Naive B cell (primary cell): Measurements from ENCODE around the gene FH. TPM values are rescaled to one million over a fixed set of nuclear protein-coding genes. Genes with fewer than 3 reads are reported as not detected.
A peak's percentile ranks its signal among the peaks of the same experiment; 100 is the strongest.

Source experiments
- ATAC-seq, 2 donors: fragments of 150-1000 bp; cut with Tn5 transposase; 2 replicates each; pipeline ENCODE4 v1.10.0; 2021; ENCODE audit warnings: low read depth in 2 of 2, mild to moderate bottlenecking in 2 of 2, moderate library complexity in 2 of 2
- DNase-seq: peaks from one replicate; pipeline ENCODE4 v3.0.0; 2022
- H3K27ac Mint-ChIP-seq, 6 donors: one replicate each; pipeline ENCODE4 v1.8.0; 2020 to 2022; ENCODE audit warnings: mild to moderate bottlenecking in 6 of 6, mixed read lengths in 6 of 6, moderate library complexity in 5 of 6, inconsistent platforms in 2 of 6
- H3K27me3 Mint-ChIP-seq, 3 donors: one replicate each; pipeline ENCODE4 v1.8.0; 2021 to 2022; ENCODE audit warnings: mixed read lengths in 3 of 3, mild to moderate bottlenecking in 1 of 3
- H3K36me3 Mint-ChIP-seq, 2 donors: one replicate each; pipeline ENCODE4 v1.8.0; 2020 to 2022; ENCODE audit warnings: mixed read lengths in 2 of 2, inconsistent platforms in 1 of 2, mild to moderate bottlenecking in 1 of 2
- H3K4me1 Mint-ChIP-seq, 3 donors: one replicate each; pipeline ENCODE4 v1.8.0; 2020 to 2022; ENCODE audit warnings: mixed read lengths in 3 of 3, inconsistent platforms in 1 of 3, mild to moderate bottlenecking in 1 of 3, moderate library complexity in 1 of 3
- H3K4me3 Mint-ChIP-seq, 8 donors: one replicate each; pipeline ENCODE4 v1.8.0; 2020 to 2022; ENCODE audit warnings: mild to moderate bottlenecking in 8 of 8, mixed read lengths in 8 of 8, moderate library complexity in 8 of 8, inconsistent platforms in 2 of 8
- H3K9me3 Mint-ChIP-seq, 7 donors: one replicate each; pipeline ENCODE4 v1.8.0; 2020 to 2022; ENCODE audit warnings: mixed read lengths in 7 of 7, mild to moderate bottlenecking in 5 of 7, inconsistent platforms in 2 of 7, moderate library complexity in 1 of 7
- polyA plus RNA-seq, 6 donors: library from polyadenylated mRNA; unstranded; fragments of 300-500 nt; fragmentation: Illumina TruSeq; gene quantifications; one replicate each; pipeline ENCODE4 v1.2.3, GENCODE V29; 2021; ENCODE audit warnings: low read depth in 6 of 6

FH gene
- 10 to 100 TPM; 34.4 to 54.2 (median 46.2) TPM for polyA plus RNA-seq

- peaks cover 0 to 16% (median 4%) of the 10 kb centered on the region in 3 donors for H3K27me3 Mint-ChIP-seq
- peaks cover 12 to 23% (median 18%) of the 10 kb centered on the region in 3 donors for H3K4me1 Mint-ChIP-seq
- DNase-seq: peak; percentile 93
- peaks cover 0 to 8% of the 10 kb centered on the region in 2 donors for H3K36me3 Mint-ChIP-seq
- peak; percentile 94 to 95 for ATAC-seq
- H3K4me3 Mint-ChIP-seq: peak within 1 kb of the TSS in 6 of 8 donors; percentile 90 to 95 (median 92)
- no peaks in the 10 kb centered on the region for H3K9me3 Mint-ChIP-seq
- peak within 1 kb of the TSS in 5 of 6 donors; percentile 25 to 81 (median 69) for H3K27ac Mint-ChIP-seq
These were observed at the start of gene FH for GRCh38 chr1:241519308-241520079. TSS of gene FH (minus strand) at chr1:241519755. CDS start at chr1:241519722, 33 bp downstream.

GRCh38 chr1:241560849-241561187, 41.3 kb upstream of the FH start:
- Mint-ChIP-seq H3K27ac (peak overlapping the region in 3 of 6 donors; percentile 17 to 73 (median 68)), H3K36me3 (peaks cover 31 to 40% of the 10 kb centered on the region in 2 donors), H3K9me3 (no peaks in the 10 kb centered on the region), H3K4me1 (peaks cover 18 to 25% (median 22%) of the 10 kb centered on the region in 3 donors), H3K4me3 (no peak overlapping the region), H3K27me3 (no peaks in the 10 kb centered on the region)
- DNase-seq (no peak), ATAC-seq (no peak)

GRCh38 chr1:241560146-241560848, 40.7 kb upstream of the FH start:
- DNase-seq (no peak), ATAC-seq (no peak)
- Mint-ChIP-seq H3K4me1 (peaks cover 22 to 25% (median 22%) of the 10 kb centered on the region in 3 donors), H3K27ac (peak overlapping the region in 4 of 6 donors; percentile 6 to 73 (median 42)), H3K4me3 (no peak overlapping the region), H3K36me3 (peaks cover 31 to 40% of the 10 kb centered on the region in 2 donors), H3K27me3 (no peaks in the 10 kb centered on the region), H3K9me3 (no peaks in the 10 kb centered on the region)

GRCh38 chr1:241557551-241558193, 38.1 kb upstream of the FH start:
- Mint-ChIP-seq H3K27me3 (no peaks in the 10 kb centered on the region), H3K36me3 (peaks cover 26 to 30% of the 10 kb centered on the region in 2 donors), H3K27ac (peak overlapping the region in 2 of 6 donors; percentile 29 to 67), H3K9me3 (peaks cover 0 to 1% (median 0%) of the 10 kb centered on the region in 7 donors), H3K4me3 (peak overlapping the region in 1 of 8 donors; percentile 66), H3K4me1 (peaks cover 27 to 35% (median 29%) of the 10 kb centered on the region in 3 donors)
- no peak for ATAC-seq
- DNase-seq: no peak

DNA sequence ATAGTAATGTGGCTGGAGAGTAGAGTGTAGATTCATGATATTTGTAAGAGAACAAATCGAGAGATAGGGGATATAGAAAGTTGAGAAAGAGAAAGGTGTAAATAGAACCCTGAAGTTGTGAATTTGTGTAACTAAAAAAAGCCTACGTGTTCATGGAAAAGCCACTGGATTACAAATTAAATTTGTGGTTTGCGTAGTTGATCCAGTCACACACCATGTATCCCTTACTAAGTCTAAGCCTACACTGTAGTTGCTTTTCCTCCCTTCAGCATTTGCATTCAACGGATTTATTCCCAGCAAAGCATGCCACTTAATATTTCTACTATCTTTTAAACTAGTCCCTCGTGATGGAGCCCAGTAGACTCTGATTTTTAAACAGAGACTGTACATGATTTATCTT, 37.5 kb upstream of the FH start:
- Mint-ChIP-seq H3K9me3 (peaks cover 0 to 2% (median 0%) of the 10 kb centered on the region in 7 donors), H3K27ac (peak overlapping the region in 1 of 6 donors; percentile 55), H3K36me3 (peaks cover 19 to 24% of the 10 kb centered on the region in 2 donors), H3K4me1 (peaks cover 26 to 36% (median 29%) of the 10 kb centered on the region in 3 donors), H3K4me3 (no peak overlapping the region), H3K27me3 (peaks cover 0 to 1% (median under 1%) of the 10 kb centered on the region in 3 donors)
- DNase-seq (no peak), ATAC-seq (no peak)

DNA sequence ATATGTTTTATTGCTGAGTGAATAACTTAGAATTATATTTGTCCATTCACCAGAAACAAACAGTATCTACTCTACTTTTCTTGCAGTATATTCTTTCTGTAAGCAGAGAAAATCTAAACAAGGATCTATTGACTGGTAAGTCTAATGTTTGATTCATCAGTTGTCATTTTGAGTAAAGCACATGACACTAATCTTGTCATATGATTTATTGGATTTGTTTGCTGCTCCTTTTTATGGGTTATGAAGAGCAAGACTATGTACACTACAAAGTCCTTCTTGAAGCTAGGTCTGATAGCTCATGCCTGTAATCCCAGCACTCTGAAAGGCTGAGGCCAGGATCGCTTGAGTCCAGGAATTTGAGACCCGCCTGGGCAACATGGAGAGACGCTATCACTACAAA, 36.0 kb upstream of the FH start:
- Mint-ChIP-seq H3K27ac (peak overlapping the region in 3 of 6 donors; percentile 16 to 83 (median 72)), H3K4me1 (peaks cover 31 to 42% (median 32%) of the 10 kb centered on the region in 3 donors), H3K27me3 (peaks cover 0 to 5% (median 4%) of the 10 kb centered on the region in 3 donors), H3K36me3 (peaks cover 9 to 11% of the 10 kb centered on the region in 2 donors), H3K4me3 (no peak overlapping the region), H3K9me3 (peaks cover 0 to 5% (median 0%) of the 10 kb centered on the region in 7 donors)
- no peak for DNase-seq
- no peak for ATAC-seq

DNA sequence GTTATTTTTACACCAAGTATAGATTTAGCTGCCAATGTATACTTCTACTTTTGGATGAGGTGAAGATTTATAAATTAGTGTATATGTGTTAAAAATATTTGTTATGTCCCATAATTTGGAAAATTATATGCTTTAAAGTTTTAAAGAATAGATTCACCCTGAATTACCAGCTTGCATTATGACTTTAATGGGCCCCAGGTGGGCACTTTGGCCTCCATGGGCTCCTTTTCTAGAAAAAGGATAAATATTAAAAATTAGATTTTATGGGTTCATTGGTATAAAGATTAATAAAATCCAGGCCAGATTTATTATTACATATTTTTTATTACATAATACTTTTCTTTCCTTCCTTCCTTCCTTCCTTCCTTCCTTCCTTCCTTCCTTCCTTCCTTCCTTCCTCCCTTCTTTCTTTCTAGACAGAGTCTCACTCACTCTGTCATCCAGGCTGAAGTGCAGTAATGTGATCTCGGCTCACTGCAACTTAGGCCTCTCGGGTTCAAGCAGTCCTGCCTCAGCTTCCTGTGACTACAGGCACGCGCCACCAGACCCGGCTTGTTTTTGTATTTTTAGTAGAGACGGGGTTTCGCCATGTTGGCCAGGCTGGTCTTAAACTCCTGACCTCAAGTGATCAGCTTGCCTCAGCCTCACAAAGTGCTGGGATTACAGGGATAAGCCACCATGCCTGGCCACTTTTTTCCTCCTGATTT, 34.5 kb upstream of the FH start:
- H3K27me3 Mint-ChIP-seq: peaks cover 0 to 5% (median 4%) of the 10 kb centered on the region in 3 donors
- no peak for DNase-seq
- H3K4me1 Mint-ChIP-seq: peaks cover 36 to 51% (median 40%) of the 10 kb centered on the region in 3 donors
- H3K9me3 Mint-ChIP-seq: peaks cover 0 to 5% (median 0%) of the 10 kb centered on the region in 7 donors
- ATAC-seq: no peak
- H3K36me3 Mint-ChIP-seq: peaks cover 11 to 16% of the 10 kb centered on the region in 2 donors
- peak overlapping the region in 4 of 8 donors; percentile 25 to 47 (median 38) for H3K4me3 Mint-ChIP-seq
- peak overlapping the region in 3 of 6 donors; percentile 91 to 97 (median 92) for H3K27ac Mint-ChIP-seq

DNA sequence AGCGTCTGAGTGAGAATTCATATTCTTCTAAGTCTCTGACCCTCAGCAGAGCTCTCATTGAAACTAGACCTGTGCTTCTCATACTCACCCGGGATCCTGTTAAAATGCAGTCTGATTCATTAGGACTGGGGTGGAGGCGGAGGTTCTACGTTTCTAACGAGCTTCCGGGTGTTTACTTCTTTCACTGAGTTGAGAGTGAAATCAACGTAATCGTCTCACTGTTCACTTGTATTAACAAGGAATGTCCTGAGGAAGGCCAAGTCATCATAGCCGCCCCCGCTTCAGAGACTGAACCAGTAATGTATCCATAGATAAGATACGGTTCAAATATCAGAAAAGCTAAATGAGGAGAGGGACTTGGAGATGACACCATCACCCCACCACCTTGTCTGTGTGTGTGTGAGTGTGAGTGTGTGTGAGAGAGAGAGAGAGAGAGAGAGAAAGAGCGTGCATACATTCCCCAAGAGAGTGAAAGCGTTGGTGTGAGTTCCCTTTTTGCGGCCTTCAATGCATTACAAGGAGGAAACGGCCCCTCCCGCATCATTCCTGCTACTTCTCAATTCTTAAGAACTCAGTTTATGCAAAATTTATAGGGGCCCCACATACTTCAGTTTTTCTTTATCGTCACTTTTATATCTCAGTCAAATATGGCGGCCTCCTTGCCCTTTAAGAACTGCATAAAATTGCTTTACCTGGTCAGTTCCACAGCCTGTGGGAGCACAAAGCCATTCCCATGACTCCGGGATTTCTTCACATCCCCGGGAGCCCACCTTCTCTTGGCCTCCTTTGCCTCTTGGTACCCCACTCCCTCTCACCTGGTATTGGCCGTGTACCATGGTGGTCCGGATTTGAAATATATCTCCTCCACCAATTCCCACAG, 32.4 kb upstream of the FH start:
- Mint-ChIP-seq H3K9me3 (peaks cover 0 to 5% (median 0%) of the 10 kb centered on the region in 7 donors), H3K36me3 (peaks cover 13 to 15% of the 10 kb centered on the region in 2 donors), H3K27me3 (peaks cover 0 to 5% (median 4%) of the 10 kb centered on the region in 3 donors), H3K4me1 (peaks cover 36 to 64% (median 43%) of the 10 kb centered on the region in 3 donors), H3K27ac (peak overlapping the region; percentile 97 to 100 (median 99)), H3K4me3 (peak overlapping the region; percentile 76 to 93 (median 90))
- DNase-seq (peak; percentile 88), ATAC-seq (peak; percentile 89 to 90)

GRCh38 chr1:241550318-241550717, 30.8 kb upstream of the FH start:
- DNase-seq: no peak
- Mint-ChIP-seq H3K36me3 (peaks cover 15 to 24% of the 10 kb centered on the region in 2 donors), H3K9me3 (peaks cover 0 to 5% (median 0%) of the 10 kb centered on the region in 7 donors), H3K27me3 (peaks cover 0 to 5% (median 4%) of the 10 kb centered on the region in 3 donors), H3K27ac (peak overlapping the region; percentile 97 to 100 (median 99)), H3K4me3 (peak overlapping the region in 3 of 8 donors; percentile 88 to 93 (median 90)), H3K4me1 (peaks cover 47 to 71% (median 57%) of the 10 kb centered on the region in 3 donors)
- ATAC-seq: no peak

DNA sequence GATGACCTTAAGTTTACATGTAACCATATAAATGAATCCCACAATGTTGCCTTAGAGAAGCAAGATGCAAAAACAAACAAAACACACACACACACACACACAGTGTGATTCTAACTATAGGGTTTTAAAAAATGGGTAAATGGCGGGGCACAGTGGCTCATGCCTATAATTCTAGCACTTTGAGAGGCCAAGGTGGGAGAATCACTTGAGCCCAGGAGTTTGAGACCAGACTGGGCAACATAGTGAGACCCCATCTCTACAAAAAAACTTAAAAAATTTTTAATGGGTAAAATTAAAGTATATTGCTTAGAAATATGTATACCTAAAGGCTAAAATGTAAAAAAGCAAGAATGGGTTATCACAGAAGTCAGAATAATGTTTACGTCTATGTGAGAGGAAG, 28.5 kb upstream of the FH start:
- no peak for DNase-seq
- Mint-ChIP-seq H3K4me3 (no peak overlapping the region), H3K27me3 (peaks cover 0 to 5% (median 4%) of the 10 kb centered on the region in 3 donors), H3K4me1 (peaks cover 52 to 75% (median 67%) of the 10 kb centered on the region in 3 donors), H3K27ac (peak overlapping the region in 5 of 6 donors; percentile 26 to 83 (median 73)), H3K36me3 (peaks cover 24 to 35% of the 10 kb centered on the region in 2 donors), H3K9me3 (peaks cover 0 to 5% (median 0%) of the 10 kb centered on the region in 7 donors)
- ATAC-seq: no peak

GRCh38 chr1:241542199-241542907, 22.8 kb upstream of the FH start:
- peak; percentile 34 for DNase-seq
- peak overlapping the region in 6 of 8 donors; percentile 14 to 50 (median 46) for H3K4me3 Mint-ChIP-seq
- no peaks in the 10 kb centered on the region for H3K27me3 Mint-ChIP-seq
- peaks cover 60 to 83% (median 77%) of the 10 kb centered on the region in 3 donors for H3K4me1 Mint-ChIP-seq
- peak overlapping the region; percentile 35 to 92 (median 79) for H3K27ac Mint-ChIP-seq
- H3K9me3 Mint-ChIP-seq: peaks cover 0 to 5% (median 0%) of the 10 kb centered on the region in 7 donors
- ATAC-seq: peak; percentile 93 to 94
- peaks cover 37 to 42% of the 10 kb centered on the region in 2 donors for H3K36me3 Mint-ChIP-seq
